ENCODE results near the gene KCNN3.

- TF ChIP-seq REST (IDR thresholded peaks at IDR 0.05; ENCODE audit: insufficient replicate concordance, low read depth) (no peak), CTCF (IDR thresholded peaks at IDR 0.05; ENCODE audit: insufficient read depth, low read length) (no peak)
Observed at GRCh38 chr1:154745750-154746425, 124.2 kb downstream of the KCNN3 start.
